K562 treated with DMSO at 1 percent for 24 hours (cell line): ENCODE results near the gene SPCS3. TPM values are rescaled to one million over a fixed set of nuclear protein-coding genes. Genes with fewer than 3 reads are reported as not detected.

ENCODE experiments used
- total RNA-seq: library from RNA; unstranded; fragments of 300-600 nt; gene quantifications from 2 replicates; pipeline ENCODE4 v1.2.3, GENCODE V29; 2022; ENCODE audit warnings: low read depth; ENCODE audit not compliant: insufficient read depth

Gene SPCS3
- 52.5 and 63.8 TPM in 2 replicates for total RNA-seq

DNA sequence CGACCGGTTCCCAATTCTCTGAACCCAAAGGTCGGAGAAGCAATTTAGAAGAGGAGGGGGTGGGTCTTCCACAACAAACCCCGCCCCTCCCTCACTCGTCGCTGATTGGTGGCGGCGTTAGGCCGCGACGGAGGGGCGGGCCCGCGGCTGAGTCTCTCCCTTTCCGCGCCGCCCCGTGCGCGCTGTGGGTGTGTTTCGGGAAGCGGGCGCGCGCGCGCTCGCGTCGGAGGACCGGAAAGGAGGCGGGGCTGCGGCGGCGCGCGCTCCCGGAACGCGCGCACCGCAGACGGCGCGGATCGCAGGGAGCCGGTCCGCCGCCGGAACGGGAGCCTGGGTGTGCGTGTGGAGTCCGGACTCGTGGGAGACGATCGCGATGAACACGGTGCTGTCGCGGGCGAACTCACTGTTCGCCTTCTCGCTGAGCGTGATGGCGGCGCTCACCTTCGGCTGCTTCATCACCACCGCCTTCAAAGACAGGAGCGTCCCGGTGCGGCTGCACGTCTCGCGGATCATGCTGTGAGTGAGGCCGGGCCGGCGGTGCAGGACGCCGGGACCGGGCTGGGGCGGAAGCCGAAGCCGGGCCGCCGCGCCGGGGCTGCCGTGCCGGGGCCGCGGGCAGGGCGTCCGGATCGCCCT, at the start of gene SPCS3:
Gene SPCS3 (plus strand): TSS at position 263 of the 636 bp plus-strand sequence. CDS start 111 bp downstream, at position 374.

Other genes starting within 250 kb of the SPCS3 start
- gene SPATA4, start 124.4 kb upstream of the SPCS3 start, total RNA-seq: not detected in 2 replicates
- gene ASB5, start 50.7 kb upstream of the SPCS3 start, total RNA-seq: not detected in 2 replicates